ENCODE measurements around the gene ADCY4.

GRCh38 chr14:24300326-24300980 is 34.4 kb downstream of the ADCY4 start:
- no peak for TF ChIP-seq CTCF (IDR thresholded peaks at IDR 0.05)
- TF ChIP-seq POLR2A (IDR thresholded peaks at IDR 0.05) = no peak
